GM12874 (cell line): ENCODE results near the gene HOXD11.
A peak's percentile ranks its signal among the peaks of the same experiment; 100 is the strongest.

Source experiments
- CTCF ChIP-seq: IDR thresholded peaks from 2 replicates; pipeline ENCODE4 v1.5.1; 2011; ENCODE audit warnings: low read depth, mild to moderate bottlenecking, control low read depth, low read length, moderate library complexity; ENCODE audit not compliant: insufficient read depth

The HOXD11 gene

GRCh38 chr2:176088048-176088936 lies 18.8 kb upstream of the HOXD11 start:
- TF ChIP-seq CTCF: peak; percentile 79

DNA sequence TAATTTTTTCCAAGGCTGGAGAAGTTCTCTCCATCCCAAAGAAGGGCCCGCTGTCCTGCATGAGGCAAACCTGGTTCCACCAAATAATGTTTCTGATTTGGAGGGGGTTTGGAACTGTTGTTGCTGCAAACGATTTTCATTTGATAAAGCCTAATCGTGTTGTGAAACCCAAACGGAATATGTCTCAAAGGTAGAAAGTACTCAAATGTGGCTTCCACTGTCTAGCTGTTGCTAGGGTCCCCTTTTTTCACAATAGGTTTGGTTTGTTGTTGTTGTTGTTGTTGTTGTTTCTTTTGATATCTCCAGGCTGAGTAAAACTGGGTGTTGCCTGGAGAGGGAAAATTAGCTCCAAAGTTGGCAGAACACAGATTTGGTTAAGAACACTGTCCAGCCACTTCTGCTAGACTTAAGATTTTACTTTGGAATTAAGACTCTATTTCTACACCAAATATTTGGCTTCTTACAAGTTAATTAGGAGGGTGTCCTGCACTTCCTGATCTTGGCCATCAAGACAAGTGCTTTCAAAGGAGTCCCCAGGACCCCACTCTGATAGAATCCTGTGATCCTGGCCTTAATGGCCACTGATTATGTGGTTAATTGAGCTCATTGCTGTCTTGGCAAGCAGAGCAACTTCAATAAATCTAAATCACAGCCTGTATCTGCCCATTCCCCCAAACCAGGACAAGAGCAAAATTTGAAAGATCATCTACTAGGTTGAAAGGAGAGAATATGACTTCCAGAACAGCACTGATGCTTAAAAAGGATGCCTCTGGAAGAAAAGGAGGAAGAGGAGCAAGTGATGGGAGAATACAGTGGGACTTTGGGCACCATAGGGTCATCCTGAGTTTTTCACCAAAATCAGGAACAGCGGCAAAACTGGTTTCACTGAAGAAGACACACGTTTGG lies 17.9 kb upstream of the HOXD11 start:
- TF ChIP-seq CTCF: no peak

GRCh38 chr2:176089843-176090395 lies 17.2 kb upstream of the HOXD11 start:
- TF ChIP-seq CTCF: no peak

DNA sequence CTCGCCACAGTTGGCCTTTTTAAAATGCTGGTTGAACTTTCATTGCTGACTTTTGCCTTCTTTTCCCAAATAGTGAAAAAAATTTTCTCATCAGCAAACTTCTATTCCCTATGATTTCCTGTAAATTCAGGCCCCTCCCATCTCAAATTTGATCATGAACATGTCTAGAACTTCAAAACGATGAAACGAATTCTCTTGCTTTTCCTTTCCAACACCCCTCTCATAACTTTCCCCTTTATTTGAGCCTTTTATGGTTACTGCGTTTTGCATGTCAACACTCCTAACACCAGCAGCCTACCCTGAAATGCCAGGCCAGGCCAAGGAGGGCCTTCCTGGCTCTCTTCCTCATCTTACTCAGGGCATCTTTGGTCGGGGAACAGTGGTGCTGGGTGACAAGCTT lies 16.2 kb upstream of the HOXD11 start:
- TF ChIP-seq CTCF: no peak

- no peak for TF ChIP-seq CTCF
Measured at GRCh38 chr2:176091329-176092258, 15.5 kb upstream of the HOXD11 start.

DNA sequence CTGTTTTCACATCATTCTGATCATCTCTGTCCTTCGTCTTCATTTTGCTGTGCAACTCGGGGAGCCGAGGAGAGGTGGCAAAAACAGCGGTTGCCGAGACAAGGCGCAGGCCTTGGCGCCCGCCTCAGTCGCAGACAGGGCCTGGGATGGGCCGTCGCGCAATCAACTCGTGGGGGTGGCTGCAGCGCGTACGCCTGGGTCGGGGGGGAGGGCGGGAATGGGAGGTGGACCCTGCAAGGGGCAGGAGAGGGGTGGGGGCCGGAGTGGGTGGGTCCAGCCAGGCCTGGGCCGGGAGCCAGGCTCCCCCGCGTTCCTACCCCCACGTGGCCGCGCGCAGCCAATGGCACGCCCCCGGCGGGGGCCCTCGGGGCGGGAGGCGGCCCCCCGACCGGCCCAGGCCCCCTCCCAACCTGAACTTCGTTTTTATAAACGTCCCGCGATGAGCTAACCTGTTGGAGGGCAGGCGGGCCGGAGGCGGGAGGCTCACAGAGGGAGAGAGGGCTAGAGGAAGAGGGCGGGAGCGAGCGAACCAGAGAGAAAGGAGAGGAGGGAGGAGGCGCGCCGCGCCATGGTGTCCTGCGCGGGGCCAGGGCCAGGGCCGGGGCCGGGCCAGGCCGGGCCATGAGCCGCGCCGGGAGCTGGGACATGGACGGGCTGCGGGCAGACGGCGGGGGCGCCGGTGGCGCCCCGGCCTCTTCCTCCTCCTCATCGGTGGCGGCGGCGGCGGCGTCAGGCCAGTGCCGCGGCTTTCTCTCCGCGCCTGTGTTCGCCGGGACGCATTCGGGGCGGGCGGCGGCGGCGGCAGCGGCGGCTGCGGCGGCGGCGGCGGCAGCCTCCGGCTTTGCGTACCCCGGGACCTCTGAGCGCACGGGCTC lies 14.6 kb upstream of the HOXD11 start, which contains the start of gene HOXD13:
TSS of gene HOXD13 (plus strand) at position 452 of the 875 bp plus-strand sequence. CDS start at position 622, 170 bp downstream.
- TF ChIP-seq CTCF: no peak
